Stimulated activated CD8-positive, alpha-beta memory T cell treated with anti-CD3 and anti-CD28 coated beads, Interleukin-2, amount 100 ng/mL, for 48 hours (primary cell): Measurements from ENCODE around the gene SYT2.
"Not testable (repeated sequence)": the region's sequence is repeated elsewhere in the genome, so short reads cannot be mapped to it uniquely, and the experiment has no call there.

Source experiments
- DNase-seq, 2 donors: peaks; one replicate each; pipeline ENCODE4 v3.0.0-alpha.2; 2020; ENCODE audit warnings: low read depth in 2 of 2

The SYT2 gene

GRCh38 chr1:202710070-202711045 lies at the start of gene SYT2:
SYT2 (minus strand) TSS chr1:202710454; CDS start chr1:202605772, 104,682 bp downstream.
- peak in 1 of 2 donors; percentile 4 for DNase-seq

- DNase-seq, result no peak
Measured at GRCh38 chr1:202756391-202756790, 46.1 kb upstream of the SYT2 start.

- no peak for DNase-seq
Measured at GRCh38 chr1:202754293-202754692, 44.0 kb upstream of the SYT2 start.

- DNase-seq, result no peak
Measured at GRCh38 chr1:202752774-202753173, 42.5 kb upstream of the SYT2 start.

- no peak for DNase-seq
Measured at GRCh38 chr1:202750761-202751160, 40.5 kb upstream of the SYT2 start.

GRCh38 chr1:202750024-202750423 lies 39.8 kb upstream of the SYT2 start:
- no peak for DNase-seq

GRCh38 chr1:202745323-202745888 lies 35.2 kb upstream of the SYT2 start:
- DNase-seq, result no peak

- DNase-seq, result not testable (repeated sequence)
Measured at GRCh38 chr1:202744770-202745169, 34.5 kb upstream of the SYT2 start.

DNA sequence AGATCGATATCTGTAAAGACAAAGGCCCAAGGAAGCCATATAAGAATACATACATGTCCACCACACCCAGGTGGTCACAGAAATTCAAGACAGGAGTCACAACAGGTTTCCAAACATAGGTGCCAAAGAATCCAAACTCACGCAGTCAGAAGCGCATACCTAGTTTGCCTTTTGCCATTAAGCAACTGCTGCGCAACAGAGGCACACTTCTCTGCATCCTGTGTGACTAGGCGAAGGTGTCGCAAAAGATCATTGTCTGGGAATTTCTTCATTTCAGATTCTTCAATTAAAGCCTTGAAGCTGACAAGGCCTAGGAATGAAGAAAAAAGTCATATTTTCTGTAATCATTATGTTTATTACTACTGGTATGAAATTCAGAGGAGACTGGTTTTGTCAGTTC lies 32.2 kb upstream of the SYT2 start:
- DNase-seq, result no peak

DNA sequence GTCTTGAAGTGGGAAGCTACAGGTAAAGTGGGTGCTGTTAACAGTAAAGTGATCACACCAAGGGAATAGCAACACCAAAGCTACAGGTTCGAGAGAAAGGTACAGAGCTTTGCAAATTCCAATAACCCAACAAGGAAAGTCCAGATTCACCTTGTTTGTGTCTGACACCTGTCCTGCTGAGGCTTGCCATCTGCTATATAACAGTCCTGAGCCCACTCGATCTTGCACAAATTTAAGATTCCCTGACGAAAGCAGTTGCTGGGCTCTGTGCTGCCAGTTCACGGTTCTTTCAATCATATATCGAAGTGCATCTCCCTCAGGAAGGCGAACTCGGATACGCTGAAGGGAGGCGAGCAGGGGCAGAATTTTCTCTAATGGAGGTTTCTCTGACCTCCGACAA lies 23.0 kb upstream of the SYT2 start:
- DNase-seq, result no peak

- no peak for DNase-seq
Measured at GRCh38 chr1:202728951-202729350, 18.7 kb upstream of the SYT2 start.

DNA sequence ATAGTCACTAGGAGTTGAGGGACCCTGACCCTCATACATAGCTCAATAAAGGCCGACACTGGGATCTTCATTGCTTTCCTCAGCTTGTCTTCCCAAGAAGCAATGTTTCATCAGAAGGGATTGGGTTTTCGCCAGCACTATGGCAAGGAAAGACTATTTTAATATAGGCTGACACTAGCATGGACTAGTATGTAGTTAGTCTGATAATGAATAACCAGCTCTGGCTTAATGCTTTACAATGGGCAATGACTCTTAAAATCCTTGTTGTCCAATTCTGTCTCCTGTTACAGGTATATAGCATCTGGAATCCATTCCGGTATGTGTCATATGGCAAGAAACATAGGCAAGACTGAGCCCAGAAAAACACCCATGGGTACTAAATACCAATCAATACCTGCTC lies 15.3 kb upstream of the SYT2 start:
- no peak for DNase-seq

GRCh38 chr1:202723708-202724107 lies 13.5 kb upstream of the SYT2 start:
- no peak for DNase-seq

- DNase-seq, result not testable (repeated sequence)
Measured at GRCh38 chr1:202723046-202723445, 12.8 kb upstream of the SYT2 start.

DNA sequence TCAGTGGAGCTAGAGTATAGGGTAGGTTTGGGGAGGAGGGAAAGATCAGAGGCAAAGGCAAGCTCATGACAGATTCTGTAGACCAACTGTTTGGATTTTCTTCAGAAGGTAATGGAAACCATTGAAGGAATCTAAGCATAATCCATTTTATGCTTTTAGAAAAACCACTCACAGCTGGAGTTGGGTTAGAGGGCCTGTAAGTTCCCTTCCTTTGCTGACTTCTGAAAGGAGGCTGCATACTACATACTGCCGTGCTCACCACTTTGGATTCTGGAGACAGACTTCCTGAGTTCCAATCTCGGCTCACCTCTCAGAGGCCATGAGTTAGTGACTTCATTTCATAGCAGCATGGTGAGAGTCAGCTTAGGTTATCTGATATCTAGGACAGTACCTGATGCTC lies 6.4 kb upstream of the SYT2 start:
- no peak for DNase-seq

GRCh38 chr1:202714202-202714601 lies 3.9 kb upstream of the SYT2 start:
- not testable (repeated sequence) for DNase-seq

DNA sequence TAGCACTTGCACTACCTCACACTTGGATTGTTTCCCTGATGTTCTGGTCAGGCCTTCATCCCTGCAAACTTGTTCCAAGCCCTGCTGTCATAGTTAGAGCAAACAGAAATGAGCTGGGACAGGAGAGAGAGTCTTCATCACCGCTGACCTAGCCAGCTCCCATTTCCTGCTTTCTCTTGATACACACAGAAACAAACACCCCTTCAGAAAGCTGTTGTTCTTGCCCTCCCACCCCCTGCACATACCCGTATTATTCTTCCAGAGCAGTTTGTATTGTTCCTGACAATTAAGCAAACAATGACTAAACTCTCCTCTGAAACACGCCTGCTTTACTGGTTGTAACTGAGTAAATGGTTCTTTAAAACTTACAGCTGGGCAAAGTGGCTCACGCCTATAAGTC lies 2.9 kb upstream of the SYT2 start:
- DNase-seq, result no peak

DNA sequence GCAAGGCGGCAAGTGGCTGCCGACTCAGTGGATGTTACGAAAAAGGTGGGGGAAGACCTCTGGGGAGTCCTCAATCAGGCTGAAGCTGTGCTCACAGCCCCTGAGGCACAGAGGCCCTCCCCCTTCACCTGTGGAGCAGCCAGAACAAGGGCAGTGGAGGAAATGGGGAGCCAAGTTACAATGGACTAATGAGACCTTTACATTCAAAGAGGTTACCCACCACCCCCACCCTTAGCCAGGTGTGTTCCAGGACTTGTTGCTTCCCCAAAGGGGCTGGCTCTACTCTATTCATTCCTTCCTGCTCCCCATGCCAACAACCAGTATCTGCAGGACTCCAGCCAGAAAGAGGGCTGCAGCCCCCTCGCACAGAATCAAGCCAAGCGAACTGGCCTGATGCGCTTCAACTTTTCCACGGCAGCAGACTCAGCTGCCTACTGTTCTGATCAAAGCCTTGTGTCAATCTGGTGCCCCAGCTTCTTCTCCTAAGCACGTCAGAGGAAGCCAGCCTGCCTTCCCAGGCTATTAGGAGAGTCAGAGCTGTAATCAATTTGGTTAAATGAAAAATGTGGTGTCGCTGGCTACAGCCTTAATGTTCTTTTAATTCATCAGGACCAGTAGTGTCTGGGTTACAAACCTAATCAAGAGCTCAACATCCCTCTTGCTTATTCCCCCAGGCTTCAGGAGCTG lies 1.8 kb upstream of the SYT2 start:
- DNase-seq, result no peak

DNA sequence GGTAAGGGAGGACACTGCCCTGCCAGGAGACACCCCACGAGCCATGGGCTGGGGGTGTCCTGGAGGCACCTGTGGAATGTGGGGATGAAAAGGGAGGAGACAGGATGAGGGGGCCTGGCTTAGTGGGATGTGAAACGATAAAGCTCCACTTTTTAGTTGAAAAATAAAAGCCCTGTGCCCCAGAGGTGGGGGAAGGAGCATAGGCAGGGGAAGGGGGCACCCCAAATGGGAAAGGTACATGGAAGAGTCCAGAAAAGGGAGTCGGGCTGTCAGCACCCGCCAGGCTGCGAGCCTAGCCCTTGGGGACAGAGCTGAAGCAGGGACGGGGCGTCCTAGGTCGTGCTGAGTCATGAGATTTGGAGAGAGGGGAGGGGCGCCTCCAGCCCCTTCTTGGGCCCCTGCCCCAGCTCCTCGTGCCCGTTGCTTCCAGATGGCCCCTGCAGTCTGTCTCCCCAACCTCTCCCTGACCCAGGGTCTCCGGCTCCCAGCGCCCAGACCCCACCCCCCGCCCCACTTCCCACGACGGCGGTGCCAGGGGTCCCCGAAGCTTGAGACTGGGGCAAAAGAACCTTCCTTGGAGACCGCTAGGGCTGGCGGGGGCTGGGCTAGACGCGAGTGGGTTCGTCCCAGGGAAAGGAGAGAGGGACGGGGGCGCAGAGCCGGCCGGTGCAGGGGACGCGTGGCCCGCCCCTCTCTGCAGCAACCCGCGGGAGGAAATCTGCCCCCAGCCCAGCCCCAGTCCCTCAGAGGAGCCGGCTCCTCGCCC lies 795 bp downstream of the SYT2 start:
- DNase-seq, result no peak

GRCh38 chr1:202708456-202709275 lies 1.6 kb downstream of the SYT2 start:
- no peak for DNase-seq

GRCh38 chr1:202706851-202707250 lies 3.4 kb downstream of the SYT2 start:
- DNase-seq, result no peak
